PC-9 (cell line): ENCODE results near the gene GPR68.

Experiments
- EZH2 ChIP-seq: fragments of 200-600 bp; sonication (generic); IDR thresholded peaks from 2 replicates; pipeline ENCODE4 v1.8.0; 2017; ENCODE audit warnings: antibody characterized with exemption, low read depth
- TF ChIP-seq, protein P1 (sequence below): fragments of 200-600 bp; sonication (generic); conservative IDR thresholded peaks from 2 replicates; pipeline ENCODE4 v1.6.1; 2017; ENCODE audit warnings: mixed run types, antibody characterized with exemption, mild to moderate bottlenecking, moderate library complexity

DNA sequence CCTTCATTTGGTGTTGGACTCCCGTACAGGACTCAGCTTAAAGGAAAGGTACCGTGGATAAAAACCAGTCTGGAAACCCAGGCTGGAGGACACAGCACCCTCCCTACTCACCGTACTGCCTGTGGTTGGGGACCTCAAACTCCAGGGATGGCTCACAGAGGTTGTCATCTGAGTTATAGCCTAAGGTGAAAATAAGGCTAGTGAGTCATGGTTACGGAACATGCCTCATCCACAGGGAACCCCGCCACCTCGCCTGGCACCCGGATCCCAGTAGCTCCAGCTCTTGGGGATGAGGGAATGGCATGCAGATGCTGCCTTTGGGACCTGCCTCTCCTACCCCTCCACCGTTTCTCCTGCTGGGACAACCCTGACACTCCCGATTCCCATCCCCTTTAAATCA lies 36.8 kb upstream of the GPR68 start:
- TF ChIP-seq, protein P1, sequence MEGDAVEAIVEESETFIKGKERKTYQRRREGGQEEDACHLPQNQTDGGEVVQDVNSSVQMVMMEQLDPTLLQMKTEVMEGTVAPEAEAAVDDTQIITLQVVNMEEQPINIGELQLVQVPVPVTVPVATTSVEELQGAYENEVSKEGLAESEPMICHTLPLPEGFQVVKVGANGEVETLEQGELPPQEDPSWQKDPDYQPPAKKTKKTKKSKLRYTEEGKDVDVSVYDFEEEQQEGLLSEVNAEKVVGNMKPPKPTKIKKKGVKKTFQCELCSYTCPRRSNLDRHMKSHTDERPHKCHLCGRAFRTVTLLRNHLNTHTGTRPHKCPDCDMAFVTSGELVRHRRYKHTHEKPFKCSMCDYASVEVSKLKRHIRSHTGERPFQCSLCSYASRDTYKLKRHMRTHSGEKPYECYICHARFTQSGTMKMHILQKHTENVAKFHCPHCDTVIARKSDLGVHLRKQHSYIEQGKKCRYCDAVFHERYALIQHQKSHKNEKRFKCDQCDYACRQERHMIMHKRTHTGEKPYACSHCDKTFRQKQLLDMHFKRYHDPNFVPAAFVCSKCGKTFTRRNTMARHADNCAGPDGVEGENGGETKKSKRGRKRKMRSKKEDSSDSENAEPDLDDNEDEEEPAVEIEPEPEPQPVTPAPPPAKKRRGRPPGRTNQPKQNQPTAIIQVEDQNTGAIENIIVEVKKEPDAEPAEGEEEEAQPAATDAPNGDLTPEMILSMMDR: no peak
- no peak for TF ChIP-seq EZH2
